HepG2 (cell line): ENCODE measurements around the gene PARN. TPM values are rescaled to one million over a fixed set of nuclear protein-coding genes. Genes with fewer than 3 reads are reported as not detected.

Source experiments
- AKNA ChIP-seq: sonication (generic); formaldehyde crosslinking; IDR thresholded peaks from 2 replicates; pipeline ENCODE4 v1.4.0; 2020; ENCODE audit warnings: missing genetic modification reagents, borderline replicate concordance
- CBFB ChIP-seq: sonication (generic); formaldehyde crosslinking; IDR thresholded peaks from 2 replicates; pipeline ENCODE4 v1.4.0; 2020; ENCODE audit warnings: missing genetic modification reagents
- CHCHD3 ChIP-seq: sonication (generic); formaldehyde crosslinking; IDR thresholded peaks from 2 replicates; pipeline ENCODE4 v1.8.0; 2022; ENCODE audit warnings: mild to moderate bottlenecking, missing genetic modification reagents, moderate library complexity
- HDAC1 ChIP-seq: sonication (generic); formaldehyde crosslinking; IDR thresholded peaks from 2 replicates; pipeline ENCODE4 v1.5.1; 2020; ENCODE audit warnings: mild to moderate bottlenecking, missing genetic modification reagents
- KDM4B ChIP-seq: sonication (generic); formaldehyde crosslinking; IDR thresholded peaks from 2 replicates; pipeline ENCODE4 v1.4.0; 2020; ENCODE audit warnings: missing genetic modification reagents
- MLLT10 ChIP-seq: sonication (generic); formaldehyde crosslinking; IDR thresholded peaks from 2 replicates; pipeline ENCODE4 v1.4.0; 2020; ENCODE audit warnings: missing genetic modification reagents
- POLR2AphosphoS2 ChIP-seq: IDR thresholded peaks from 2 replicates; pipeline ENCODE4 v1.6.1; 2011; ENCODE audit warnings: low read depth, low read length, improper control_type of control experiment
- RXRA ChIP-seq: sonication (generic); formaldehyde crosslinking; IDR thresholded peaks from 2 replicates; pipeline ENCODE4 v1.5.1; 2020; ENCODE audit warnings: missing genetic modification reagents
- SMARCC2 ChIP-seq: fragments of 450-650 bp; IDR thresholded peaks from 2 replicates; pipeline ENCODE4 v1.6.1; 2017; ENCODE audit warnings: antibody characterized with exemption, mild to moderate bottlenecking
- SSRP1 ChIP-seq: IDR thresholded peaks from 2 replicates; pipeline ENCODE4 v1.6.1; 2016; ENCODE audit warnings: control low read depth
- STAT5B ChIP-seq: sonication (generic); formaldehyde crosslinking; IDR thresholded peaks from 2 replicates; pipeline ENCODE4 v1.4.0; 2020; ENCODE audit warnings: missing genetic modification reagents
- WIZ ChIP-seq: sonication (generic); formaldehyde crosslinking; IDR thresholded peaks from 2 replicates; pipeline ENCODE4 v1.5.1; 2020; ENCODE audit warnings: mild to moderate bottlenecking, missing genetic modification reagents
- ZBED4 ChIP-seq: sonication (generic); formaldehyde crosslinking; IDR thresholded peaks from 2 replicates; pipeline ENCODE4 v1.4.0; 2020; ENCODE audit warnings: missing genetic modification reagents, borderline replicate concordance
- ZBTB8A ChIP-seq: sonication (generic); formaldehyde crosslinking; IDR thresholded peaks from 2 replicates; pipeline ENCODE4 v1.4.0; 2020; ENCODE audit warnings: mild to moderate bottlenecking, low read depth, missing genetic modification reagents, borderline replicate concordance
- ZFP82 ChIP-seq: sonication (generic); formaldehyde crosslinking; IDR thresholded peaks from 2 replicates; pipeline ENCODE4 v1.5.1; 2020; ENCODE audit warnings: mild to moderate bottlenecking, missing genetic modification reagents, borderline replicate concordance
- ZNF275 ChIP-seq: sonication (generic); formaldehyde crosslinking; IDR thresholded peaks from 2 replicates; pipeline ENCODE4 v1.8.0; 2022; ENCODE audit warnings: missing genetic modification reagents, mild to moderate bottlenecking, inconsistent platforms, borderline replicate concordance
- ZNF326 ChIP-seq: sonication (generic); formaldehyde crosslinking; IDR thresholded peaks from 2 replicates; pipeline ENCODE4 v1.4.0; 2020; ENCODE audit warnings: missing genetic modification reagents, borderline replicate concordance
- ZNF382 ChIP-seq: sonication (generic); formaldehyde crosslinking; IDR thresholded peaks from 2 replicates; pipeline ENCODE4 v1.5.0; 2020; ENCODE audit warnings: missing genetic modification reagents, mild to moderate bottlenecking, borderline replicate concordance
- ZNF615 ChIP-seq: sonication (generic); formaldehyde crosslinking; IDR thresholded peaks from 2 replicates; pipeline ENCODE4 v1.5.0; 2020; ENCODE audit warnings: mild to moderate bottlenecking, missing genetic modification reagents, borderline replicate concordance
- ZSCAN22 ChIP-seq: sonication (generic); formaldehyde crosslinking; IDR thresholded peaks from 2 replicates; pipeline ENCODE4 v1.4.0; 2020; ENCODE audit warnings: mild to moderate bottlenecking, missing genetic modification reagents
- polyA plus RNA-seq, 8 experiments: library from polyadenylated mRNA; depleted of rRNA in 3 of 8; stranded (reverse) in 7 of 8; unstranded in 1 of 8; fragments of >200 nt; fragmentation: Illumina TruSeq in 4 of 8; extraction: Trizol in 4 of 8; gene quantifications; 2 replicates each; pipeline versions ENCODE4 v1.2.1 to v1.2.3, GENCODE V29; 2011 to 2016; ENCODE audit warnings: low read depth in 4 of 8, missing spikeins in 1 of 8, mixed read lengths in 1 of 8; ENCODE audit not compliant: insufficient read depth in 1 of 8
- total RNA-seq, 5 experiments: library from RNA; depleted of rRNA; stranded (reverse); fragments of >200 nt; fragmentation: Illumina TruSeq; extraction: Trizol; gene quantifications; 2 replicates each; pipeline ENCODE4 v1.2.3, GENCODE V29; 2016; ENCODE audit warnings: low read depth in 1 of 5

Gene PARN
- total and polyA plus RNA-seq, 2 of the 13 experiments (the other 11 are each of a cell fraction or from before 2014, with no cell fraction given) = 13.3 to 47.6 TPM

GRCh38 chr16:14405611-14406537, 224.2 kb downstream of the PARN start (continued):
- TF ChIP-seq AKNA (CRISPR knock-in tag) = peak; percentile 81; the same call in 1 of the 2 replicates
- TF ChIP-seq SMARCC2 = no peak
- peak; percentile 82; the same call in 1 of the 2 replicates for TF ChIP-seq CHCHD3 (CRISPR knock-in tag)
- peak; percentile 69; the same call in 1 of the 2 replicates for TF ChIP-seq RXRA (CRISPR knock-in tag)
- peak; percentile 97 for TF ChIP-seq HDAC1 (CRISPR knock-in tag)
- TF ChIP-seq WIZ (CRISPR knock-in tag) = no peak
- no peak for TF ChIP-seq MLLT10 (CRISPR knock-in tag)
- TF ChIP-seq POLR2AphosphoS2 = no peak
- no peak for TF ChIP-seq KDM4B
- TF ChIP-seq ZBTB8A (CRISPR knock-in tag) = no peak
- no peak for TF ChIP-seq ZNF615 (CRISPR knock-in tag)
- no peak; the same call in 1 of the 2 replicates for TF ChIP-seq ZSCAN22 (CRISPR knock-in tag)
- 0 out of 2 replicates have a peak, but pooled peaks have one; percentile 48 for TF ChIP-seq CBFB (CRISPR knock-in tag)
- TF ChIP-seq SSRP1 (CRISPR knock-in tag) = no peak
- TF ChIP-seq ZBED4 (CRISPR knock-in tag) = no peak
- no peak for TF ChIP-seq ZNF382 (CRISPR knock-in tag)
- TF ChIP-seq ZNF326 (CRISPR knock-in tag) = no peak
- peak; percentile 97 for TF ChIP-seq ZFP82
- TF ChIP-seq ZNF275 (CRISPR knock-in tag) = peak; percentile 92
- TF ChIP-seq STAT5B (CRISPR knock-in tag) = no peak
